Central memory CD4-positive, alpha-beta T cell (primary cell): ENCODE data around the gene SLC24A3.

Experiments used
- DNase-seq: peaks from one replicate; pipeline ENCODE4 v3.0.0; 2022

Gene SLC24A3

DNA sequence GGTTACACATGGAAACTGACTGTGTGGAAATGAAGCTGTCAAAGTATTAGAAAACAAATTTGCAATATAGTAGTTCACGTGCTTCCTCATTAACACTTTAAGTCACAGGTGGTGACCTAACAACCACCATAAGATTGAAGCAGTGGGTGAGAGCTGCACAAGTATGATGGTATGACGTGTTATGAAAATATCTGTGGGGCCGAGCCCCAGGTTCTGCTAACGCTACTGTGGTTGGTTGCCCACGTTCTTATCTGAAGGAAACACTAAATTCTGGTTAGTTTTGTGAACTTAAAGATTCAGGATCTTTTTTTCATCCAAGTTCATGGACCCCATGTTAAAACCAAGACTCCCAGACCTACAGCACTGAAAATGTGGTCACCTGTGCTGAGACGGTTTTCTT lies 302.6 kb downstream of the SLC24A3 start:
- no peak for DNase-seq

DNA sequence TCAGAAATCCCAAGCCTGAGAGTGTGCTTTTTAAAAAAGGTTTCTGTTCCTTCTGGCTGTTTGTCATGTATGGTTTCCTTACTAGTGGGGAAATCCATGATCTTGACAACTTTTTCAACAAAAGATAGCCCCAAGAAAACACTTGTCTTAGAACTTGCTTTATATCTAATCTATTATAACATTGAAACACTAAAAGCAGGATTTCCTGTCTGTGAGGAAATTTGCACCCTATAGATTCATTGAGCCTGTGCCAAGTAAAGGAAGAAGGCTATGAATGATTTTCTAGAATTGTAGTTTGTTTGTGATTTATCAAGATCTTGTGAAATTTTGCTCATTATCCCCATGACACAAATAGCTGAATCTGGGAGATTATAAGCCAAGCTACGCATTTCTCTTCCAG lies 307.0 kb downstream of the SLC24A3 start:
- no peak for DNase-seq

DNA sequence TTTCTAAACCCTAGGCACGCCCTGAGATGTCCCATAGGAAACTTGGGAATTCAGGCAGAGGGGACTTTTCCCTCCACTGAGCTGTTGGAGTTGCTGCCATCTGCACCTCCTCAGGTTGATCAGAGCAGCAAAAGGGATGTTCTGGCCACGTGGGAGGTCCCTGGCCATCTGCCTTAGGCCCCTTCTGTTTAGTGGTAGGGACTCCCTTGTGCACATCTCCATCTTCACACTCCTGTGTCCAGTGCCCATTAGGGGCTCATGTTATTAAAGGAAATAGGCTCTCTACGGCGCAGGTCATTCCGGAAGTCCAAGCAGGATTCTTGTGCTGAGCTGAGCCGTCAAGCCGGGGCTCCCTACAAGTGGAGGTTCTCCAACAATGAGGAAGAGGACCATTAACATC lies 307.8 kb downstream of the SLC24A3 start:
- no peak for DNase-seq

DNA sequence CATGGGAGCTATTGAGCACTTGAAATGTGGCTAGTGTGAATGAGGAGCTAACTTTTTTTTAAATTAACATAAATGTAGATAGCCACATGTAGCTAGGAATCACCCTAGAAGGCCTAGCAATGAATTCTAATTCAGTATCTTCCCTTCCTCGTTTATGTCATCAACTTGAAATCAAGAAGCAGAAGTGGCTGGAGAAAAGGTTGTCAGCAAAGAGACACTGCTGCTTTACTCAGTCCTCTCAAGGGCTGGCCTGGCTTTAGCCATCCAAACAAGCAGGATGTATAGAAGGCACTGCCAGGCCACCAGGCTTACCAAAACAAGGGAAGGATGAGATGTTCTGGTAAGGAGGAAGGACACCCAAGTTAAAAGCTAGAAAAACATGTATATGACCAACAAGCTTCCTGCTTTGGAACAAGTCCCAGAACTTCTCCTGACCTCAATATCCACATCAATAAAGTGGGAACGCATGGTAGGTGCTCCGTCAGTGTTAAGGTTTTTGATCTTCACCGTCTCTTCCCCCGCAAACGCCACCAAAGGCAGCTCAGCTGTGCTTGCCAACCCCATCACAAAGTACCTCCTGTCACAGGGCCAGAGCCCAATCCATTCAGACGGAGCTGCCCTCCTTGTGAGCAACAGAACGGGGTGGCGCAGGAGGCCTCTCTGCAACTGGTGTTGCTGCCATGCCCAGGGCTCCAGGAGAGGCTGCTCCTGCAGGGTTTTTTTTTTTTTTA lies 309.8 kb downstream of the SLC24A3 start:
- DNase-seq: no peak

DNA sequence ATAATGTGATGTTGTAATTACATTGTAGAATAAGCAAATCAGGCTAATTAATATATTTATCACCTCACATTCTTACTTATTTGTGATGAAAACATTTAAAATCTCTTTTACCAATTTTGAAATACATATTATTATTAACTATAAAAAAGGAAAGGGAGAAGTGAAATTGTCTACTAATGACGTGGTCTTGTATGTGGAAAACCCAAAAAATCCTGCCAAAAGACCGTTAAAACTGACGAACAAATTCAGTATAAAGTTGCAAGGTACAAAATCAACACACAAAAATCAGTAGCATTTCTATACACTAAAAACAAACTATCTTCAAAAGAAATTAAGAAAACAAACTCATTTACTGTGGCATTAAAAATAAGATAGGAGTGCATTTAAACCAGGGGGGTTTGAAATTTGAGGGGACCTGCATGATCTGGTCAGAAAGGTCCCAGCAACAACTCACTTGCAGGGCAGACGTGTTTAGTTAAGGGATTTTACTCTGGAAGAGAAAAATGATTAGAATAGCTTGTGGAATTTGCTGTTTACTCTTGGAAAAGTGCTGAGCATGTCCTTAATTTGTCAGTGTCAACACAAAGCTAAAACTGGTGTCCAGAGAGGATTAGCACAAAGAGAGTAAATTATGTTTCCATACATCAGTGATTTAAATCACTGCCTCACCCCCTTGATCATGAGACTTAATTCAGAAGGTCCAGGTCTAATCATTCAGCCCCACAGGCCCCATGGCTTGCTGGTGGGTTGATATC lies 310.6 kb downstream of the SLC24A3 start:
- DNase-seq: no peak

DNA sequence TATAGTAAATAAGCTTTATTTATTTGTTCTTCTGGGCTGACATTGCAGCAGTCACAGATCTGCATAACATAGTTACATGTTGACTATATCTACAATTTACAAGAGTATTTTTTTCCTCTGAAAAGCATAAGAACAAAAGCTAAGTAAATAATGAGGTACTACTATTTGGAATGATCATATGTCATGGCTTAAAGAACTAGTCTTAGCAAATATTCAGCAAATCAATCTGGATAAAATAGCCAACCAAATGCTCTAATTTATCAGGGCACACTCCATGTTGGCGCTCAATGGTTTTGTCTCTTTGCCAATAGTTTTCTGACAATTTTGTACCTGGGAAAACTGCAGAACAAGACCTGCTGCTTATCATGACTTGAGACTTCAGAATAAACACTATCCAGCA lies 312.2 kb downstream of the SLC24A3 start:
- DNase-seq: no peak

DNA sequence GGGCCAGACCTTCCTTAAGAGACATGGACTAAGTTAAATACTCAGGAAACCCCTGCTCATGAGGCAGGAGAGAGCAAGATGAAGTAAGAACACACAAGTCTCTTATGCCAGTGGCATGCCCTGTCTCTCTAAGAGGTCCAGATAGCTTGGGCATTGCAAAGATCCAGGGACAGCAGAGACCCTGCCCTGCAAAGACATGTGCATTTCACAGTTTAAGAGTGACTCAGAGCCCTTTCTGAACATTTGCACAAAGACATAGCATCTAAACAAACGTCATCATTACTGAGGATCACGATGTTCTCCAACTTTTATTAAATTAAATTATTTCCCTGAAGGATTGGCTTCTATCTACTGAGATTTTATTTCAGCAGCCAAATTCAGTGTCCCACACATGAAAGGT lies 315.1 kb downstream of the SLC24A3 start:
- no peak for DNase-seq

DNA sequence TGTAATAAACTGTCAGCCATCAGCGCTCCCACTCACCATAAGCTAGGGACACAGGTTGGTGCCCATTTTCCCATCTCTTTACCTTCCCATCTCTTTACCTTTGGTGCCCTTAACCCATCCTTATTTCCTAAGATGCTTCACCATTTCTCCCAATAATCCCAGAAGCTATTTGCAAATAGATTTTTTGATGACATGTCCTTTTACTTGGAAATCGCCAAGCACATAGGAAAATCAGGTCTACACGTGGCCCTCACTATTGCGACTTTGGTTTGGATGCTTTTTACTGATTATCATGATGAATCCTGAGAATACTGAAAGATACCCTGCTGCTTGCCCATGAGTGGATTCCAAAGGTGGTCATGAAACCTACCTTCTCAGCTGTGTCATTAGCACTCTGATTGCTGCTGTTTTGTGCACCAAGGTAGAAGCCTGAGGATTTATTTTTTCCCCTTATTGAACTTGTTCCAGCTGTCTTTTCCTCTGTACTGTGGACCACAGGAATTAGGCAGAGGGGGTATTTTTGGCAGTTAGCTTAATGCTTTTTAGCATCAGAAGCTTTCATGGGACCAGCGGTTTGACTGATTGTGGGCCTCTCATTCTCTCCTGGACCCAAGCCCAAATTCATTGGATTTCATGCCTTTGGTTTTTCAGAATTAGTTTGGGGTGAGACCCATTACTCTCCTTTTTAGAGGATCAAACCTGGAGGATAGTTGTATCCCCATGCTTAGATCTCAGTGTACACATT lies 316.0 kb downstream of the SLC24A3 start:
- DNase-seq: no peak

DNA sequence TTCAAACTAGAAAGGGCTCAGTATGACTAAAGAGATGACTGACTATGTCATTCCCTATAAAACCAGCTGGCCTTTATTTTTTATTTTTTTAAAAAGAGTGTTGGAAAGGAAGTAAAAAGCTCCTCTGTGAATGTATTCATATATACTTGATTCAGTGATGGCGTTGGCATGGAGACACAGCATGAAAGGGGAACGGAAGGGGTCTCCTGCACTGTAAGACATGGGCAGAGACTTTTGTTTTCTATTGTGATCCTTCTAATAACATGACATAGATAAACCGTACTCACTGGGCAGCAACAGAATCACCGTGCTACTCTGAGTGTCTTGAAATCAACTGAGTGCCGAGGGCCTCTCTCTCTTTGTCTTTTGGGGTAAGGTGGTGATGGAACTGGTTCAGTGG lies 317.6 kb downstream of the SLC24A3 start:
- no peak for DNase-seq

DNA sequence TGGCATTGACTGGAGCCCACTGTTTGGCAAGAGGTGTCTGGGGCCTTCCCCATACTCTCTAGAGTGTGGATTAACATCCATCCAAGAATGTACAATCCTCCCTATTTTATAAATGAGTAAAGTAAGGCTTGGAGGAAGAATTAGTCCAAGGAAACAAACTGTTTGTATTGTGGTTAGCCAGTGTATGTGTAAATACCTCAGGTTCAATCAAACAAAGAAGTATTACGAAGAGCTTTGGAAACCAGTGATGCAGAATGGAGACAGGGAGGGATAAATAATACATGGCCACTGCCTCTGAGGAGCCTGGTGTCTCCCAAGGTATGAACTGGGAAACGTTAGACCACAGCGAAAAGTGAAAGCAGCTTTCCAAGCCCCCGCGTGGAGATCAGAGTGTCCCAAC lies 319.0 kb downstream of the SLC24A3 start:
- no peak for DNase-seq

DNA sequence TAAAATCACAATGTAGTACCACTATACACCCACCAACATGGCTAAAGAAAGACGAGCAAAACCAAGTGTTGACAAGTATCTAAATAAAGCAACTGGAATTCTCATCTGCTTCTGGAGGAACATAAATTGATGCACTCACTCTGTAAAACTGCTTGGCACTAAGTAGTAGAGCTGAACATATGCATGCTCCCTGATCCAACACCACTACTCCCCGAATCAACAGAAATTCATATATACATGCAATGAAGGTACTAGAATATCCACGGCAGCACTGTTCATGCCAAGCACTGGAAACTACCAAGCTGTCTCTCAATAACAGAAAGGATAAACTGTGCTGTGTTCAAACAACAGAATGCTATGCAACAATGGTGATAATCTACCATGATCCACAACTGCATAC lies 326.1 kb downstream of the SLC24A3 start:
- no peak for DNase-seq

DNA sequence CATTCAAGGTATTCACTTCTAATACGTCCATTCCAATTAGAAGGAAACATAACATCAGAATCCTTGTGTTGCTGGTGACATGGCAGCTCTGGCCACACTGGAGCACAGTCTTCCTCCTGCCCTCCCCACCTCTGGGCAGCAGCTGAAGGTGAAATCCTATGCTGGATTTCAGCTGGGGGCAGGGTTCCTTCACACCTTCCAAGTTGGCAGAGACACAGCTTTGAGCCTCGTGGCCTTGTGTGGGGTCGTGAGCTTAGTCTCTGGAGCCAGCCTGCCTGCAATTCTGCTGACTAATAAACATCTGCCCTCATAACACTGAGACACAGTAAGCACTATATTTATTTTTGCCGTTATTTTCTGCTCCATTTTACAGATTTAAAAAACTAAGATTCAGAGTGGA lies 326.7 kb downstream of the SLC24A3 start:
- no peak for DNase-seq

DNA sequence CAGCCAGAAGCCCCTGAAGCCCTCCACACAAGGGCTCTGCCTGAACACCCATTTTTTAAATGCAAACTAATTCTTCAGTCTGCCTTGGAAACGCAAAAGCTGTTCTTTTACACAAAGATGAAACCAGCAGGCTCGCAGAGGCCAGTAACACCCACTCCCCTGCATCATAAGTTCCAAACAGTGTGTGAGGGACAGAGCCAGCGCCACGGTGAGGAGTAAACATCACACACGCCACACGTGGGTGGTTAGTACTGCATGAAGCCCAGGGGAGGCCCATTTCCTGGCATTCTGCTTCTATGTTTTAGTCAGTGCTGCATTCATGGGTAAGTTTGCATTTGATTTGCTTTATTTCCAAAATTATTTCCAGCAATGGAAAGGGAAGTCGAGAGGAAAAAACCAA lies 327.9 kb downstream of the SLC24A3 start:
- no peak for DNase-seq

DNA sequence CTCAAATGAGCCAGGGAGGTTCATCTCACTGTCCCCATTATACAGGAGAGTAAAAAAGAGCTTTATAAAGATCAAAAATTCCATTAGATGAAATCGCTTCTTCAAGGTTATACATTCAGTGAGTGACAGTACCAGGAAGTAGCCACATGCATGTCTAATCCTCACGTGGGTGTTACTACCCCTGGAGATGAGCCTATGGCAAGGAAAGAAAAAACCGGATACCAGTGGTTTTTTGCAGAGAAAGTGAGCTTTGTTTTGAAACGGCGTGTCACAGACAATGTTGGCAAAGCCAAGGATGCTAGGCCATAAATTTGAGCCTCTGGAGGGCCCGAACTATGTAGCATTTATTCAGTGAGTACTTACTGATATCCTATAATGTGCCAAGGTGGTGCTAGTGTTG lies 330.7 kb downstream of the SLC24A3 start:
- DNase-seq: no peak

DNA sequence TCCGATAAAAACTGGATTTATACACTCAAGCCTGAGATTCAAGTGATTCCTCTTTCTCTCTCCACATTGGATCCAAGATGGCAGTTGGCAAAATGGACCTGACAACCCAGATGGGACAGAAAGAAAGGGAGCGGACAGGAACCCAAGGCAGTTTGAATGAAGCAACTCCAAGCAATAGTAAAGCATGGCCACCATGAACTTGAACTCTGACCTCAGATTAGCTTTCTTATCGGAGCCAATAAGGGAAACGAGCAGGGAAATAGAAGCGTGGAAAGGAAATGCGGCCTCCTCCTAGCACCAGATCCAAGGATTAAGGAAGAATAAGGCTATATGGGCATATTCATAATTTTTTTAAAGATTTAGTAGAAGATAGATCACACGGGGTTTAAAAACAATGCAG lies 332.2 kb downstream of the SLC24A3 start:
- DNase-seq: no peak

DNA sequence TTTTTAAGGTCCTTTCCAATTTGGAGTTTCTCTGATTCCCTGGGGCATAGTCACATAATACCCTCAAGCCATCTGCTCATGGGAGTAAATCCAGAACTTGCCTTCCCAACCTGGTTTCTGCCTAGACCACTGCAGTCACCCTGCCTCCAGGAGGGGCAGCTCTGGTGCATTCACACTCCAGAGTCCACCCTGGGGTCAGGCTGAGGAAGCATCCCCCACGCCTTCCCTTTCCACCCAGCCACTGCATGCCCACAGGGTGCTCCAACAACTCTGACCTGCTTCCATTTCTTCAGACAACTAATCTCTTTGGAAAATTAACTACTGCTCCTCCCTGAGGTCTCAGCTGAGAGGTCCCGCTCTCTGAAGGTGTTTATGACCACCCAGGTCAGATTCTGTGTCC lies 334.2 kb downstream of the SLC24A3 start:
- DNase-seq: no peak

DNA sequence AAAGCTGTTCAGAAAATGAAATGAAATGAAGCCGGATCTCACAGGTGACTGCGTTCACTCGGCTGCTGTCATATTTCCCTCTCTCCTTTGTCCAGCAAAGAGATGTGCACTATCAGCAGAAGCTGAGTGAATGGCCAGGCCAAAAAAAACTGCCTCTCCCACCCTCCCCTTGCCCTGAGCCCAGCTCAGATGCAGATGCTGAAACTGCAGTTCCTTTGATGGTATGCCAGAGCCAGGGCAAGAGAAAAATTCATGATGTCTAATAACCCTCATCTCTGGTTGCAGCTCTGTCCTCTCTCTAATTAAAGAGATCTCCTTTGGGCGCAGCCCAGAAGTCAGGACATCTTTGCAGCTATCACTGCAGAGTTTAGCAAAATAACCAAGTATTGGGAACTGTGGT lies 335.1 kb downstream of the SLC24A3 start:
- DNase-seq: no peak

DNA sequence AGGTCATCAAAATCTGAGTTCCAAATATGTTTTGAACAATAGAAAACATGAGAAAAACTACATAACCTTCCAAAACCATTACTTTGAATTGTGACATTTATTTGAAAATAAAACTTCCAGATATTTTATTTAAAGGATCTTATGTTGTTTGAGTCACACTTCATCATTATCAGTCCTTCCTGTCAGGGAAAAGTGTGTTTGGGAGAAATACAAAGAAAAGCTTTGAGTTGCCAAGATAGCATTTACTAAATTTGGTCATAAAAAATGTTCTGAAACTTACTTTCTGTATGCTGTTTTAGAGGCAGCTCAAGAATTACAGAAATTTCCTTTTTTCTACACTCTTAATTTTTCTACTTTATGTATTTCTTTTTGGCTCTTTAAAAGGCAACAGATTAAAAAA lies 337.5 kb downstream of the SLC24A3 start:
- DNase-seq: no peak

DNA sequence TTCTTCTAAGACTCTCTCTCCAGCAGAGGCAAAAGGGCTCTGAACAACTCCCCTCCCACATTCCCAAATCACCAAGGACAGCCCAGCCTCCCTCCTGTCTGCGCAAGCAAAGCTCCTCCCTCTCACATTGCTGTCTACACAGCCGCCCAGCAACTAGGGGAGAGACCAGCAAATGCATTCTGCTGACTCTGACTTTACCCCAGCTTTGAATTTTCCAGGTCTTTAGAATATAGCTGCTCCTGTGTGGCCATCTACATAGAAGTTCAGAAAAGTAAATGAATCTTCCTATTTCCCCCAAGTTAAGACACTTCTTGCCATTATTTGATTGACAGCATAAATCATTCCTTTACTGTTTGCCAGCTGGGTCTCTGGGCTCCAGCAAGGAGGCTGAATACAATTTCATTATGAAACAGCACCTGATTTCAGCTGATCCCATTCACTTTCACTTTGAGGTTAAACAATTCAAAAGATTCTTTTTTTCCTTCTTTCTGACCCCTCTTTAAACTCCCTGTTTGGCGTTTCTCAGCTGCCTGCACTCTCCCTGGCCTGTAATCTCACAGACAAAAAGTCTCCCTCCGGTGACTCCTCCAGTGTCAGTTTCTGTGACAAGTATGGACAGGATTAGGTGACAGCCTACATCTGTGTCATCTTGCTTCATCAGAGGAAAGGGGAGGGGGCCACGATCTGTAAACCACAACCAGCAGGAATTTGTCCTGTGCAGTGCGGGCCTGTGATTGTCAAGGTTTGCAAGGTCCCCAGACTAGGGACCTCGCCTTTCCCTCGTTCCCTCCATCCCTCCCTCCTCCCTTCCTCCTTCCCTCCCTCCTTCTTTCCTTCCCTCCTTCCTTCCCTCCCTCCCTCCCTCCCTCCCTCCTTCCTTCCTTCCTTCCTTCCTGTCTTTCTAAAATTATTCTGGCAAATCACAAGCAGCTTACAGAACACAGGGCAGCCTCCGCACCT lies 340.1 kb downstream of the SLC24A3 start:
- DNase-seq: no peak

DNA sequence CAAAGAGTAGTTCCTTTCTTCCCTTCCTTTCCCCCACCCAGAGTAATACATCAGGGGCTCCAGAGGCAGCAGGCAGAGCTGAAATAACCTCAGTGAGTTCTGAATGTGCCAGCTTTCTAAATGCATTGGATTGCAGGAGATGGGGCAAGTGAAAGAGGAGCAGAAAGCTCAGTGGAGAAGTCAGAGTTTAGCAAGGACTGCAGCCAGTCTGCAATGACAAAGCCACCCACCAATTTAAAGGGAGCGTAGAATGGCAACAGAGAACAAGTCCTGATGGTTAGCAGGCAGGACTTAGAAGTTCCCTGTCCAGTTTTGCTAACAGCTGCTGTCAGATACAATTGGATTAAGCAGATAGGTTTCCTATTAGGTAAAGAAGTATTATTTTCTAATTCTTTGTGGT lies 342.2 kb downstream of the SLC24A3 start:
- DNase-seq: no peak

DNA sequence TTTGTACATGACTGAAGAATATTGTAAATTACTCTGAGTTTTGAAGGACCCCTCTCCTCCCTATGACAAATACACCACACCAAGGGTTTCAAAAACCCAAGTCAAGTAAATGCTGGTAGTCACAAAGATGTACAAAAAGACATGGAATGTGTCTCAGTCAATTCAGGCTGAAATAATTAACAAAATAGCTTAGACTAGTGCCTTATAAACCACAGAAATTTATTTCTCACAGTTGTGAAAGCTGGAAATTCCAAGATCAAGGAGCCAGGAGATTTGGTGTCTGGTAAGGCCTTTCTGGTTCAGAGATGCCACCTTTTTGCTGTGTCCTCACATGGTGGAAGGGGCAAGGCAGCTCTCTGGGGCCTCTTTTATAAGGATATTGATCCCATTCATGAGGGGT lies 343.3 kb downstream of the SLC24A3 start:
- no peak for DNase-seq

DNA sequence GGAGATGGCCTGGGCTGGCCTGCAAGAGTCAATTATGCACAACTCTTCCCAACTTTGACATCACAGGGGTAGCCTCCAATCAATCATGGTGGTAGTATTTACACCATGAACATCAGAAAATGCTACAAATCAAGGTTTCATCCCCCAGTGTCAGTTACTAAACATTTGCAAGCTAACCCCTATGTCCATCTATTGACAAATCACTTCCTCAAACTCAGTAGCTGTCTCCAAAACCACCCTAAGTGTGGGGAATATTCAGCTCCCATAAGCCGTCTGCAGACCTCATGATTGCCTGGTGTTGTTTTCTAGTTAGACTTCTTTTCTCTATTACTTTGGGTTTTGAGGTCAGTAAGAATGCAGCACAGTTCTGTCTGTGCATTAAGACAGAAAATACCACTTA lies 344.8 kb downstream of the SLC24A3 start:
- DNase-seq: no peak
